ENCODE data around the gene PTEN.

- TF ChIP-seq CTCF (IDR thresholded peaks at IDR 0.05) (no peak), POLR2A (IDR thresholded peaks at IDR 0.05) (no peak)
These were observed 120.3 kb downstream of the PTEN start for GRCh38 chr10:87983716-87984115.

All from heart left ventricle (tissue), 13 donors.